Measurements from ENCODE around the gene NR6A1.

- TF ChIP-seq POLR2AphosphoS5 (IDR thresholded peaks at IDR 0.05; ENCODE audit: borderline replicate concordance, low read depth, low read length): no peak
- no peak for TF ChIP-seq EZH2 (IDR thresholded peaks at IDR 0.05)
Observed at GRCh38 chr9:124602204-124602603, 168.9 kb downstream of the NR6A1 start.
